Ovary (tissue), 9 donors: Measurements from ENCODE around the gene CADM4. TPM values are rescaled to one million over a fixed set of nuclear protein-coding genes. Genes with fewer than 3 reads are reported as not detected.

Experiments
- DNase-seq, 5 donors: peaks; one replicate each; pipeline ENCODE4 v3.0.0-alpha.2; 2019 to 2020
- H3K27ac ChIP-seq, 2 donors: fragments of 200-600 bp; one replicate each; pipeline versions ENCODE4 v1.5.1 to v1.8.0; 2019 to 2022
- H3K27me3 ChIP-seq: fragments of 200-600 bp; one replicate; pipeline ENCODE4 v1.8.0; 2022
- H3K36me3 ChIP-seq: fragments of 200-600 bp; sonication (generic); one replicate; pipeline ENCODE4 v1.5.1; 2019
- H3K4me1 ChIP-seq: one replicate; pipeline ENCODE4 v1.8.1; 2013; ENCODE audit warnings: mild to moderate bottlenecking, moderate library complexity; ENCODE audit not compliant: insufficient read depth
- H3K4me3 ChIP-seq: fragments of 200-600 bp; sonication (generic); one replicate; pipeline ENCODE4 v1.5.1; 2017
- H3K9me3 ChIP-seq, 2 donors: fragments of 200-600 bp in 1 of 2; sonication (generic) in 1 of 2; one replicate each; pipeline versions ENCODE4 v1.5.1 to v1.8.1; 2013 to 2019; ENCODE audit warnings: mild to moderate bottlenecking in 1 of 2, moderate library complexity in 1 of 2
- EP300 ChIP-seq: sonication (generic); formaldehyde crosslinking; IDR thresholded peaks from one replicate; pipeline ENCODE4 v1.6.1; 2017; ENCODE audit warnings: antibody characterized with exemption
- POLR2A ChIP-seq: fragments of 450-650 bp; IDR thresholded peaks from one replicate; pipeline ENCODE4 v1.6.1; 2017; ENCODE audit warnings: antibody characterized with exemption, mild to moderate bottlenecking, moderate library complexity
- WGBS, 3 donors: extraction: QIAGEN DNeasy Blood & Tissue Kit in 1 of 3; methylation state at CpG; one replicate each; pipeline versions ENCODE4 v1.1.5 to v1.1.7; 2013 to 2017; 5-methylcytosine and 5-hydroxymethylcytosine counted together
- intact Hi-C, 4 donors: fragments of 100-400 bp; cut with DNase I; formaldehyde crosslinking; loops; one replicate each; pipeline versions ENCODE4 v1.11.0 to v1.15.1; 2022 to 2023
- polyA plus RNA-seq, 2 donors: library from polyadenylated mRNA; stranded (reverse); fragments of 200-250 nt in 1 of 2; fragments of 350-450 nt in 1 of 2; fragmentation: Illumina TruSeq in 1 of 2; extraction: RNeasy Lipid Tissue Mini Kit (QIAGEN cat#74804) in 1 of 2; gene quantifications; one replicate each; pipeline ENCODE4 v1.2.3, GENCODE V29; 2013 to 2014
- total RNA-seq, 7 donors: library from RNA; depleted of rRNA in 2 of 7; stranded (reverse); fragments of >200 nt in 2 of 7; fragmentation: NEBNext Ultra II Directional in 3 of 7; extraction: Animal tissue kit (Norgen Biotek cat#: 25700) in 3 of 7; gene quantifications; one replicate each; pipeline versions ENCODE4 v1.1.0 to v1.2.4, GENCODE V29; 2016 to 2023
- TF ChIP-seq, protein P1 (sequence below), 3 donors: fragments of 450-650 bp in 2 of 3; fragments of 200-600 bp in 1 of 3; IDR thresholded peaks; one replicate each; pipeline versions ENCODE4 v1.5.1 to v1.8.0; 2016 to 2022; ENCODE audit warnings: antibody characterized with exemption in 3 of 3, mild to moderate bottlenecking in 1 of 3
- donor health status: DM: no; HTN: no; CAD: no; lungs with moderate emphysema.
- donor health status: DM: no; HTN: no; CAD: no.
- donor health status: Bipolar disorder and iron deficiency.
- donor health status: DM: yes; HTN: yes; CAD: no.
- donor health status: DM: no; HTN: no; CAD: no.
- donor health status: DM: yes; HTN: yes; CAD: no.

Gene CADM4
- total and polyA plus RNA-seq, 9 donors: 6.2 to 24.3 (median 11.3) TPM

DNA sequence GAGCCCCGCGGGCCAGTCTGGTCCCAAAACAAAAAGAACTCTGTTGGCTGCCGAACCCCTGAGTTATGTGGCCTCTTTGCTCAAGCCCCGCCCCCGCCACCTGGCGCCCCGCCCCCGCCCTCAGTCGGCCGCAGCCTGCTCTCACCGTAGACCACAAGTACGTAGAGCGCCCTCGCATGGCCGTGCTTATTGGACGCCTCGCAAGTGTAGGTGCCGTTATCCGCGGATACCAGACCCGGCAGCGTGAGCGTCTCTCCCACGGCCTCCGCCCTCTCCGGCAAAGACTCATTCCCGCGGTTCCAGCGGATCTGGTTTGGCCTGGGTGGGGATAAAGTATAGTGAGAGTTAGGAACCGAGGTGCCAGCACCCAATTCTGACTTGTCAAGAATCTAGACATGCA, 14.7 kb downstream of the CADM4 start:
- 32 to 39% (median 33%) methylated on average over 30 of the region's 30 CpGs for WGBS, 3 donors

DNA sequence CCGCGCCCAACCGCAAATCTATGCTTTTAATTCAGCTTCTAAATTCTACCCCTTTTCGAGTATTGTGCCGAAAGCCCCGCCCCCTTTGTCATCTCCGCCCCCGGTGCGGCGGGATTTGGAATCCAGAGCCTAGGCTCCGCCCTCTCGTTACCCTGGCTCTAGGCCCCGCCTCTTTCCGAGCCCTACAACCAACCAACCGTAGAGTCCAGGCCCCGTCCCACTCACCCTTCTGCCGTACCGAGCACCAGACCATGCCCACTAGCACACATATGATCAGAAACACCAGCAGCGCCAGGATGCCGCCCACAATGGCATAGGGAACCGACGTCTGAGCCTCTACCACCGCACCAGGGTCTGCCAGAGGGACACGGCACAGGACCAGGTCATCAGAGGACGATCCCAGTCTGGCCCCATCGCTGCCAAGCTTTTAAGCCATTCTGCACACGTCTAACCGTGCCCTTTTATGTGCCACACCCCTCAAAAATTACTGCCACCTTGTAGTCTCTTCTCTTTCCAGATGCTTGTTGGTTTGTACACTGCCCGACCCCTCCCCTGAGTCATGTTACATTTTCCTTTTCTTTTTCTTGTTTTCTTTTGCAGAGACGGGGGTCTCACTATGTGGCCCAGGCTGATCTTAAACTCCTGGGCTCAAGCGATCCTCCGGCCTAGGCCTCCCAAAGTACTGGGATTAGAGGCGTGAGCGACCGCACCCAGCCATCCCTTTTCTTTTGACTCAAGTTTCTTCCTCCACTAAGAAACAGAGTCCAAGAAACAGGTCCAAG, 15.6 kb downstream of the CADM4 start:
- Histone ChIP-seq H3K27me3 (no peaks in the 10 kb centered on the region), H3K4me1 (peaks cover 1% of the 10 kb centered on the region), H3K27ac (no peak overlapping the region), H3K9me3 (no peaks in the 10 kb centered on the region), H3K4me3 (no peak overlapping the region), H3K36me3 (no peaks in the 10 kb centered on the region)
- WGBS, 3 donors: 87 to 89% (median 88%) methylated on average over 35 of the region's 35 CpGs
- no peak for TF ChIP-seq EP300
- TF ChIP-seq, protein P1, sequence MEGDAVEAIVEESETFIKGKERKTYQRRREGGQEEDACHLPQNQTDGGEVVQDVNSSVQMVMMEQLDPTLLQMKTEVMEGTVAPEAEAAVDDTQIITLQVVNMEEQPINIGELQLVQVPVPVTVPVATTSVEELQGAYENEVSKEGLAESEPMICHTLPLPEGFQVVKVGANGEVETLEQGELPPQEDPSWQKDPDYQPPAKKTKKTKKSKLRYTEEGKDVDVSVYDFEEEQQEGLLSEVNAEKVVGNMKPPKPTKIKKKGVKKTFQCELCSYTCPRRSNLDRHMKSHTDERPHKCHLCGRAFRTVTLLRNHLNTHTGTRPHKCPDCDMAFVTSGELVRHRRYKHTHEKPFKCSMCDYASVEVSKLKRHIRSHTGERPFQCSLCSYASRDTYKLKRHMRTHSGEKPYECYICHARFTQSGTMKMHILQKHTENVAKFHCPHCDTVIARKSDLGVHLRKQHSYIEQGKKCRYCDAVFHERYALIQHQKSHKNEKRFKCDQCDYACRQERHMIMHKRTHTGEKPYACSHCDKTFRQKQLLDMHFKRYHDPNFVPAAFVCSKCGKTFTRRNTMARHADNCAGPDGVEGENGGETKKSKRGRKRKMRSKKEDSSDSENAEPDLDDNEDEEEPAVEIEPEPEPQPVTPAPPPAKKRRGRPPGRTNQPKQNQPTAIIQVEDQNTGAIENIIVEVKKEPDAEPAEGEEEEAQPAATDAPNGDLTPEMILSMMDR (IDR thresholded peaks at IDR 0.05): no peak
- TF ChIP-seq POLR2A: no peak
- DNase-seq: peak in 1 of 5 donors; percentile 34
- intact Hi-C loops: no loop called here

More for the DNA sequence above, 14.7 kb downstream of the CADM4 start:
- H3K27ac ChIP-seq: no peak overlapping the region
- H3K27me3 ChIP-seq: no peaks in the 10 kb centered on the region
- H3K36me3 ChIP-seq: no peaks in the 10 kb centered on the region
- H3K4me3 ChIP-seq: no peak overlapping the region
- peaks cover 1% of the 10 kb centered on the region for H3K4me1 ChIP-seq
- no peak for TF ChIP-seq EP300
- TF ChIP-seq POLR2A: no peak
- TF ChIP-seq, protein P1 (IDR thresholded peaks at IDR 0.05): no peak
- no peaks in the 10 kb centered on the region for H3K9me3 ChIP-seq
- intact Hi-C loops: no loop called here
- peak in 3 of 5 donors; percentile 44 to 65 (median 53) for DNase-seq

DNA sequence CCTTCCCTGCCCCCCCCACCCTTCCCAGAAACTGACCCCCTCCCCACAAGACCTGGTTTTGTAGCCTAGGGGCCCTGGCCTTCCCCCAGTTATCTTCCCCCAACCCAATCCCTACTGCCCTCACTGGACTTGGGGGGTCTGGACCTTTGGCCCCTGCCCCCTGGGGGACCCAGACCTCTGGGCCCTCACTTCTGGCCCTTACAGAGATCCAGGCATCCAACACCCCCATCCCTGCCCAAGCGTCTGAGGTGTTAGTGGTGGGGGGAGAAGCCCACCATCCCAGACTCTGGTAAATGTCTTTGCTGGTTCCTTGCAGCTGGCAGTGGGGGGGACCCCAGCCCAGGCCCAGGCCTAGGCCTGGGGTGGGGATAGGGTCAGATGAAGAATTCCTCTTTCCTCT, 16.7 kb downstream of the CADM4 start:
- no peaks in the 10 kb centered on the region for H3K27me3 ChIP-seq
- H3K9me3 ChIP-seq: no peaks in the 10 kb centered on the region
- intact Hi-C loops: no loop called here
- H3K36me3 ChIP-seq: no peaks in the 10 kb centered on the region
- H3K4me3 ChIP-seq: no peak overlapping the region
- H3K4me1 ChIP-seq: peaks cover 5% of the 10 kb centered on the region
- WGBS, 3 donors: 54 to 90% (median 73%) methylated on average over 1 of the region's 1 CpG
- no peak for DNase-seq
- H3K27ac ChIP-seq: no peak overlapping the region
- no peak for TF ChIP-seq POLR2A
- TF ChIP-seq EP300: no peak
- TF ChIP-seq, protein P1 (IDR thresholded peaks at IDR 0.05): no peak

DNA sequence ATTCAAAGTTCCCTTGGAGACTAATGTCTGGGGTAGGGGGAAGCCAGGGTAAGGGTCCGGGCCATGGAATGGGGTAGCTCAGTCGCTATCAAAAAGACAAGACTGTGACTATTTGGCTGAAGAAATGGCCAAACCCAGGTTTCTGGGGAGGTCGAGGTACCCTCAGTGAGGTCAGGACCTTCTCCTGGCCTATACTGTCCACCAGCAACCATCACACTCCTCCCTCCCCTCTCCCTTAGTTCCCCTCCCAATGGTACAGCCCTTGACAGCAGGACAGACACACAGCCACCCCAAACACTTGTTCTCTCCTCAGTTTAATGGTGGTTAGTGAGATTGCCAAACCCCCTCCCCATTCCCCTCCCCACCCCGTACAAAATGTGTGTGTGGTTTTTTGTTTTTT, 17.6 kb downstream of the CADM4 start:
- intact Hi-C loops: no loop called here
- H3K27me3 ChIP-seq: no peaks in the 10 kb centered on the region
- TF ChIP-seq EP300: no peak
- no peak for TF ChIP-seq POLR2A
- TF ChIP-seq, protein P1 (IDR thresholded peaks at IDR 0.05): no peak
- no peak overlapping the region for H3K4me3 ChIP-seq
- no peak overlapping the region for H3K27ac ChIP-seq
- no peaks in the 10 kb centered on the region for H3K36me3 ChIP-seq
- WGBS, 3 donors: 54 to 71% (median 56%) methylated on average over 4 of the region's 4 CpGs
- peaks cover 5% of the 10 kb centered on the region for H3K4me1 ChIP-seq
- DNase-seq: no peak
- no peaks in the 10 kb centered on the region for H3K9me3 ChIP-seq
